ENCODE measurements around the gene GLUD2.

The GLUD2 gene

GRCh38 chrX:121085612-121086010 lies 38.2 kb downstream of the GLUD2 start:
- no peak overlapping the region for H3K4me3 ChIP-seq (ENCODE audit: control insufficient read depth, low read depth, low read length)
- no peak for TF ChIP-seq CTCF (conservative IDR thresholded peaks at IDR 0.05; ENCODE audit: control insufficient read depth, insufficient read depth, low read depth, low read length)
- DNase-seq (ENCODE audit: low read depth), result no peak

- no peak overlapping the region for H3K4me3 ChIP-seq (ENCODE audit: control insufficient read depth, low read depth, low read length)
- DNase-seq (ENCODE audit: low read depth), result peak; percentile 42
- TF ChIP-seq CTCF (conservative IDR thresholded peaks at IDR 0.05; ENCODE audit: control insufficient read depth, insufficient read depth, low read depth, low read length), result no peak
These were observed 45.6 kb downstream of the GLUD2 start for GRCh38 chrX:121093011-121093410.

Data from fibroblast of mammary gland (primary cell).